Thyroid gland (tissue), 4 donors: ENCODE measurements around the gene SRPK1. TPM values are rescaled to one million over a fixed set of nuclear protein-coding genes. Genes with fewer than 3 reads are reported as not detected.
A peak's percentile ranks its signal among the peaks of the same experiment; 100 is the strongest.
"Not testable (repeated sequence)": the region's sequence is repeated elsewhere in the genome, so short reads cannot be mapped to it uniquely, and the experiment has no call there.

Experiments used
- DNase-seq, 2 donors: peaks; one replicate each; pipeline ENCODE4 v3.0.0-alpha.2; 2019
- H3K27ac ChIP-seq, 3 donors: fragments of 200-600 bp; sonication (generic); 1 replicate in 2 of 3; 2 replicates in 1 of 3; pipeline ENCODE4 v1.5.1; 2016 to 2019; ENCODE audit warnings: mild to moderate bottlenecking in 1 of 3, moderate library complexity in 1 of 3
- H3K27me3 ChIP-seq: fragments of 200-600 bp; sonication (generic); one replicate; pipeline ENCODE4 v1.5.1; 2019
- H3K36me3 ChIP-seq, 2 donors: fragments of 200-600 bp; sonication (generic); one replicate each; pipeline ENCODE4 v1.5.1; 2016 to 2019
- H3K4me1 ChIP-seq, 2 donors: fragments of 200-600 bp; sonication (generic); one replicate each; pipeline ENCODE4 v1.5.1; 2017 to 2019
- H3K4me3 ChIP-seq, 3 donors: fragments of 200-600 bp; sonication (generic); replicated peaks in 1 of 3; 1 replicate in 2 of 3; 2 replicates in 1 of 3; pipeline ENCODE4 v1.5.1; 2016; ENCODE audit warnings: mild to moderate bottlenecking in 1 of 3
- H3K9me3 ChIP-seq: fragments of 200-600 bp; sonication (generic); one replicate; pipeline ENCODE4 v1.5.1; 2017
- POLR2A ChIP-seq, 2 donors: fragments of 450-650 bp; IDR thresholded peaks; one replicate each; pipeline ENCODE4 v1.6.1; 2017; ENCODE audit warnings: antibody characterized with exemption in 2 of 2, mild to moderate bottlenecking in 2 of 2, moderate library complexity in 1 of 2
- WGBS, 2 donors: methylation state at CpG; one replicate each; pipeline ENCODE4 v1.1.5; 2017; 5-methylcytosine and 5-hydroxymethylcytosine counted together
- intact Hi-C: fragments of 100-400 bp; cut with DNase I; formaldehyde crosslinking; loops from one replicate; pipeline ENCODE4 v1.15.1; 2023
- total RNA-seq, 4 donors: library from RNA; depleted of rRNA; stranded (reverse); fragments of >200 nt; gene quantifications; one replicate each; pipeline ENCODE4 v1.2.3, GENCODE V29; 2016
- TF ChIP-seq, protein P1 (sequence below), 6 experiments: fragments of 200-600 bp in 3 of 6; fragments of 450-650 bp in 3 of 6; sonication (generic) in 3 of 6; IDR thresholded peaks; one replicate each; pipeline ENCODE4 v1.5.1; 2016 to 2019; ENCODE audit warnings: antibody characterized with exemption in 6 of 6, mild to moderate bottlenecking in 2 of 6, inconsistent platforms in 1 of 6, moderate library complexity in 1 of 6

SRPK1 gene
- total RNA-seq, 4 donors from 2014 or later = 34.3 to 54.7 (median 50.7) TPM

DNA sequence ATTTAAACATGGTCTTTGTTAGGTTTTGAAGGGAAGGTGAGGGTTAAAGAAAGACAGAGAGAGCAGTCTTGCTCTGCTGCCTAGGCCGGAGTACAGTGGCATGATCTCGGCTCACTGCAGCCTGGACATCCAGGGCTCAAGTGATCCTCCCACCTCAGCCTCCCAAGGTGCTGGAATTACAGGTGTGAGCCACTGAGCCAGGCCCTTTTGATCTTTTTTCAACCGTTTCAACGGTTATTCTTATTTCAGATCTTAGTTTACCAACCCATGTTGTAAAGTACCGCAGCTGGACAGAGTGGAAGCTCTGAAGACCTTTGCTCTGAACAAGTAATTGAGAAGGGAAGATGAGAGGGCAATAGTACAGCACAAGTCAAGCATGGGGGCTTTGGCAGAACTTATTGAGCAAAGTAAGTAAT is 1.2 kb upstream of the SRPK1 start:
- 51 to 64% methylated on average over 5 of the region's 5 CpGs for WGBS, 2 donors
- no peak overlapping the region for H3K27ac ChIP-seq
- H3K4me1 ChIP-seq = peaks cover 0 to 19% of the 10 kb centered on the region in 2 donors
- H3K27me3 ChIP-seq = no peaks in the 10 kb centered on the region
- no peaks in the 10 kb centered on the region for H3K36me3 ChIP-seq
- no peak for DNase-seq
- no peak for TF ChIP-seq POLR2A (IDR thresholded peaks at IDR 0.05)
- TF ChIP-seq, protein P1, sequence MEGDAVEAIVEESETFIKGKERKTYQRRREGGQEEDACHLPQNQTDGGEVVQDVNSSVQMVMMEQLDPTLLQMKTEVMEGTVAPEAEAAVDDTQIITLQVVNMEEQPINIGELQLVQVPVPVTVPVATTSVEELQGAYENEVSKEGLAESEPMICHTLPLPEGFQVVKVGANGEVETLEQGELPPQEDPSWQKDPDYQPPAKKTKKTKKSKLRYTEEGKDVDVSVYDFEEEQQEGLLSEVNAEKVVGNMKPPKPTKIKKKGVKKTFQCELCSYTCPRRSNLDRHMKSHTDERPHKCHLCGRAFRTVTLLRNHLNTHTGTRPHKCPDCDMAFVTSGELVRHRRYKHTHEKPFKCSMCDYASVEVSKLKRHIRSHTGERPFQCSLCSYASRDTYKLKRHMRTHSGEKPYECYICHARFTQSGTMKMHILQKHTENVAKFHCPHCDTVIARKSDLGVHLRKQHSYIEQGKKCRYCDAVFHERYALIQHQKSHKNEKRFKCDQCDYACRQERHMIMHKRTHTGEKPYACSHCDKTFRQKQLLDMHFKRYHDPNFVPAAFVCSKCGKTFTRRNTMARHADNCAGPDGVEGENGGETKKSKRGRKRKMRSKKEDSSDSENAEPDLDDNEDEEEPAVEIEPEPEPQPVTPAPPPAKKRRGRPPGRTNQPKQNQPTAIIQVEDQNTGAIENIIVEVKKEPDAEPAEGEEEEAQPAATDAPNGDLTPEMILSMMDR (IDR thresholded peaks at IDR 0.05) = no peak
- no peaks in the 10 kb centered on the region for H3K9me3 ChIP-seq
- no peak overlapping the region for H3K4me3 ChIP-seq
- intact Hi-C loops = no loop called here

DNA sequence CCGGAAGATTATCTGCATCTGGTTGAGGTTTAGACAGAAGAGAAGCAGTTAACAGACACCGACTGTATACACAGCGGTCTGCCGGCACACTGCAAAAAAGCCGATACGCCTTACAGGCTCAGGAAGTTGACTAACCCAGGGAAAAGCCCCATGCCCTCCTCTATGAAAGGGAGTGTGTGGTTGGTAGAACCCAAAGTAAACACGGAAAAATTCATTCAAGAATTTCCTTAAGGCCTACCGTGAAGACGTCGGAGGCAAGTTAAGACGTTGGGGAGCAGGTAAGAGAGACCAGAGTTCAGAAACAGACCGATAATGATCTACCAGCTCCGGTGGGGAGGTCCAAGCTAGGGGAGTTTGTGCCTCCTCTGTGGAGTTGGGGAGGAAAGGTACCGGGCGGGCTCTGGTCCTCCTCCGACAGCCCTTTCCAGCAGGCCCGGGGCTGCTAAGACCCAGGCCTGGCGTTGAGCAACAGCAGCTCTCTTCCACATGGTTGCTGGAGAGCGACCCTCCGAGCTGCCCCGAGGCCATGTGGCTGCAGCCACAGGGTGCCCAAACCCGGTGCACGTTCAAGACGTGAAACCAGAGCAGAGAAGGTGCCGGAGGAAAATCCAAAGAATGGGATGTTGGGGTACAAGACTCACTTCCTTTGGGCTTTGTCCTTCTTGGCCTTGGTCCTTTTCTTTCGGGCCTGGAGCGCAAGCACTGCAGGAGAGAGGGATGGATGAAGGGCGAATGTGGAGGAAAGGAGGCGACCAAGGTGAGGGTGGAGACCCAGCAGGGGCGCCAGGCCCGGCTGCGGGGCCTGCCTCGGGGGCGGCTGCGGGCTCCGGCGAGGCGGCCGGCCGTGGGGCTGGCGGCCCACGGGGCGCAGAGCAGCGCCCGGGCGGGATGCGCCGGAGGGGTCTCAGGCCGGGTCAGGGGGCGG is 809 bp downstream of the SRPK1 start:
- peak; percentile 12 to 21 for DNase-seq

DNA sequence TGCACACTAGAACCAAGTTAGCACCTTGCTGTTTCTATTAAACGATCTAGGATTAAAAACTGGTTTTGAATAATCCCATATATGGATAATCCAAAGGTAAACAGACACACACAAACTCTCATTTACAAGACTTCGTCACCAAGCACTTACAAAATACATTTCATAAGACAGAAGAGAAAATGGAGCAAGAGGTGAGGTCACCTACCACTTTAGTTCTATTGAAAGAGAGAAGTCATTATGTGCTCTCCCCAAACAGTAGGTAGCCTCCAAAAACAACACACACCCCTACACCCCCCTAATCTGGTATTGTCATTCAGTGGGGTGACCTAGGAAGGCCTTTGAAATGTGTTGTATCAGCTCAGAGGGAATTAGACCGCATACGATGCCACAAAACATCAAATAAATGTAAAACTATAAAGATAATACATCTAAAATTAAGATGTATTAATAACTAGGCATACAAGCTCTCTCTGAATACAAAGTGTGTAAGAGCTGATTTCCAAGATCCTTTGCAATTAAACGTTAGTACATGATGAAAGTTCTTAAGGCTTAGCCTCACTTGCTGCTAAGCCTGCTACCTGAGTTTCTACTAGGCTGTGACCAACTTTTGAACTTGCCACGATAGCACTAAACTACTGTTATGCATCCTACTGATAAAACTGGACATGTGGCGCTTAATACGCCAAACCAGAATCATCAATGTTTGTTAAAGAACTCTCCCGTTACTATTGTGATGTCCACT is 1.6 kb downstream of the SRPK1 start:
- Histone ChIP-seq H3K36me3 (no peaks in the 10 kb centered on the region), H3K4me1 (peaks cover 0 to 19% of the 10 kb centered on the region in 2 donors), H3K9me3 (no peaks in the 10 kb centered on the region), H3K4me3 (peak overlapping the region in 1 of 3 donors; percentile 74), H3K27ac (peak overlapping the region in 1 of 3 donors; percentile 54), H3K27me3 (no peaks in the 10 kb centered on the region)
- no peak for DNase-seq
- intact Hi-C loops = no loop called here
- no peak for TF ChIP-seq POLR2A (IDR thresholded peaks at IDR 0.05)
- TF ChIP-seq, protein P1 (IDR thresholded peaks at IDR 0.05) = no peak
- WGBS, 2 donors = 42 to 52% methylated on average over 9 of the region's 9 CpGs

More for the DNA sequence above, 809 bp downstream of the SRPK1 start:
- Histone ChIP-seq H3K4me3 (peak overlapping the region in 2 of 3 donors; percentile 2 to 74), H3K36me3 (no peaks in the 10 kb centered on the region), H3K9me3 (no peaks in the 10 kb centered on the region), H3K4me1 (peaks cover 0 to 19% of the 10 kb centered on the region in 2 donors), H3K27me3 (no peaks in the 10 kb centered on the region), H3K27ac (peak overlapping the region in 2 of 3 donors; percentile 54 to 64)
- WGBS, 2 donors = 5 to 8% methylated on average over 27 to 28 of the region's 50 CpGs
- intact Hi-C loops = no loop called here
- peak in 1 of 2 donors; percentile 8 for TF ChIP-seq POLR2A (IDR thresholded peaks at IDR 0.05)
- TF ChIP-seq, protein P1 (IDR thresholded peaks at IDR 0.05) = no peak

DNA sequence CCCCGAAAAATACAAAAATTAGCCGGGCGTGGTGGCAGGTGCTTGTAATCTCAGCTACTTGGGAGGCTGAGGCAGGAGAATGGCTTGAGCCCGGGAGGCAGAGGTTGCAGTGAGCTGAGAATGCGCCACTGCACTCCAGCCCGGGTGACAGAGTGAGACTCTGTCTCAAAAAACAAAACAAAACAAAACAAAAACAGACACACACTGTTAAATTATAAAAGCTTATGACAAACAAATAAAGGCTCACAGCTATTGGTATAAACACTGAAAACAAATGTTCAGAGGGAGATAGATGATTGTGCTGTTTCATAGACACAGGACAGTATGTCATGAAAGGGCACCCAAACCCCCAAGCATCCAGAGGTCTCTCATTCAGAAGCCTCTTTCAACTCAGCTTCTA is 4.0 kb downstream of the SRPK1 start:
- 95 to 97% methylated on average over 6 of the region's 6 CpGs for WGBS, 2 donors
- H3K27ac ChIP-seq, H3K36me3 ChIP-seq, H3K27me3 ChIP-seq, H3K9me3 ChIP-seq, intact Hi-C loops, DNase-seq, H3K4me3 ChIP-seq: not testable (repeated sequence)
- peaks cover 0 to 19% of the 10 kb centered on the region in 2 donors for H3K4me1 ChIP-seq

DNA sequence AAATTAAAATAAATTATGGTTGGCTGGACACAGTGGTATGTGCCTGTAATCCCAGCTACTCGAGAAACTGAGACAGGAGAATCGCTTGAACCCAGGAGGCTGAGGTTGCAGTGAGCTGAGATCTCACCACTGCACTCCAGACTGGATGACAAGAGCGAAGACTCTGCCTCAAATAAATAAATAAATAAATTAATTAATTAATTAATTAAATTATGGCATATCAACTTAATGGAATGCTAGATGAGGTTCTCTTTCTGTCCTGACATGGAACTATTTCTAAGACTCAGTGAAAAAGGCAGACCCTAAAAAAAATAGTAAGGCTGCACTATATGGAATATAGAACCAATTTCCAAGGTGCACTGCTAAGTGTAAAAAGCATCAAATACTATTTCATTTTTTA is 4.8 kb downstream of the SRPK1 start:
- H3K27me3 ChIP-seq = no peaks in the 10 kb centered on the region
- 94 to 100% methylated on average over 3 of the region's 3 CpGs for WGBS, 2 donors
- no peak for DNase-seq
- TF ChIP-seq, protein P1 (IDR thresholded peaks at IDR 0.05) = no peak
- no peak for TF ChIP-seq POLR2A (IDR thresholded peaks at IDR 0.05)
- intact Hi-C loops = no loop called here
- no peak overlapping the region for H3K4me3 ChIP-seq
- no peaks in the 10 kb centered on the region for H3K9me3 ChIP-seq
- H3K36me3 ChIP-seq = no peaks in the 10 kb centered on the region
- peaks cover 0 to 16% of the 10 kb centered on the region in 2 donors for H3K4me1 ChIP-seq
- H3K27ac ChIP-seq = no peak overlapping the region
